ENCODE measurements around the gene XYLT1.
"Not testable (repeated sequence)": the region's sequence is repeated elsewhere in the genome, so short reads cannot be mapped to it uniquely, and the experiment has no call there.

Gene XYLT1

DNA sequence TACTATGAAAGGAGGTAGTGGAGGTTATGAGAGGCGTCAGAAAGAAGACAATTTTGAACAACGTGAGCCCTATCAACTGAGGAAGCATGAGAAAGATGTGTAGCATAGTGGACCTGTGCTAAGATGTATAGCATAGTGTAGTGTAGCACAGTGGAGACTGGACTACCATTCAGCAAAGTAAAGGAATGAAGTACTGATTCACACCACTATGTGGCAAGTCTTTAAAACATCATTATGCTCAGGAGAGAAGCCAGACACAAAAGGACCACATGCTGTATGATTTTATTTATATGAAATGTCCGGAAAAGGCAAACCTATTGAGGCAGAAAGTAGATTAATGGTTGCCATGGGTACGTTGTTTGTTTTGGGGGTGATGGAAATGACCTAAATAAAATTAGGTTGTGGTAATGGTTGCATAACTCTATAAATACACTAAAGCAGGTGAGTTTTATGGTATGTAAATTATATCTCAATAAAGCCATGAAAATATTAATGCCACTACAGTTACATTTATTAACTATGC, 20.4 kb upstream of the XYLT1 start:
- no peak for DNase-seq (ENCODE audit: low read depth in 1 of 2, low spot score in 1 of 2)

DNA sequence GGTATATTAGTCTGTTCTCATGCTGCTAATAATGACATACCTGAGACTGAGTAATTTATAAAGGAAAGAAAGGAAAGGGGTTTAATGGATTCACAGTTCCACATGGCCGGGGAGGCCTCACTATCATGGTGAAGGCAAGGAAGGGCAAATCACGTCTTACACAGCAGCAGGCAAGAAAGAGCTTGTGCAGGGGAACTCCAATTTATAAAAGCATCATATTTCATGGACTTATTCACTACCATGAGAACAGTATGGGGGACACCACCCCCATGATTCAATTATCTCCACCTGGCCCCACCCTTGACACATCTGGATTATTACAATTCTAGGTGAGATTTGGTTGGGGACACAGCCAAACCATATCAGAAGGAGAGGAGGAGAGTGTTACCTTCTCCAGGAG, 17.7 kb upstream of the XYLT1 start:
- no peak for DNase-seq (ENCODE audit: low read depth in 1 of 2, low spot score in 1 of 2)

DNA sequence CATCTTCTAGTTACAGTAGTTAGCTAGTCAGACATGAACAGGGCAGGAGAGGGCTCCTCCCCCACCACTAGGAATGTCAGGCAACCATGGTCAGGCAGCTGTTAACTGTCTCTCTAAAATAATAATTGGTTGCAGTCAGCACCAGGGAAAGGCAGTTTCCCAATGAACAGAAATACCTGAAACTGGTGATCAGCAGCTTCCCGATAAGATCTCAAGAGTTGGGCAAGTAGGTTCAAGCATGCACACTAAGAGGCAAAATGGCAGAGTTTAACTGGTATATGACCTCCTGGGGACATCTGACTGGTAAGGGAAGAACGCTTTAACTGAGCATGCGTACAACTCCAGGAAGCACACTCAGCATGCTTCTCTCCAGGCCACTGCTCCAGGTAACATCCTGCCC, 12.6 kb upstream of the XYLT1 start:
- no peak for DNase-seq (ENCODE audit: low read depth in 1 of 2, low spot score in 1 of 2)

DNA sequence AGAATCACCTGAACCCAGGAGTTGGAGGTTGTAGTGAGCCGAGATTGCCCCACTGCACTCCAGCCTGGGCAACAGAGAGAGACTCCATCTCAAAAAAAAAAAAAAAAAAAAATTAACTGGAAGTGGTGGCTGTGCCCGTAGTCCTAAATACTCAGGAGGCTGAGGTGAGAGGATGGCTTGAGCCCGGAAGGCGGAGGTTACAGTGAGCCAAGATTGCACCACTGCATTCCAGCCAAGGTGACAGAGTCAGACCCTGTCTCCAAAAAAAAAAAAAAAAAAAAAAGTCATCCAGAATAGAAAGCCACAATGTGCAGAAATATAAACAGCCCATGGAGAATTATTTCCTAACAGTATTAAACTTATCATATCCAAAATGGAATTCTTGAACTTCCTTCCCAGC, 11.6 kb upstream of the XYLT1 start:
- DNase-seq (ENCODE audit: low read depth in 1 of 2, low spot score in 1 of 2), result not testable (repeated sequence)

DNA sequence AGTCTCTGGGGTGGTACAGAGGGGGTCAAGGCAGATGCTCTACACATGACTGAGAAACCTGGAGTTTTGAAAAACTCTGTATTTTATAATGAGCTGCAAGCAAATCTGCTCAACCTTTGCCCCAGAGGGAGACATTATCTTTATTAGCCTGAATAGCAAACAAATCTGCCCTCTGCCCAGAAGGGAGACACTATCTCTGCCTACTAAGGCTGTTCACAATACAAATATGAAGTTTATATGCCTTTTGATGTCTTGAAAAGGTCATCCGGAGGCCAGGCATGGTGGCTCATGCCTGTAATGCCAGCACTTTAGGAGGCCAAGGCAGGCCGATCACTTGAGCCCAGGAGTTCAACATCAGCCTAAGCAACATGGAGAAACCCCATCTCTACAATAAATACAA, 11.0 kb upstream of the XYLT1 start:
- no peak for DNase-seq (ENCODE audit: low read depth in 1 of 2, low spot score in 1 of 2)

DNA sequence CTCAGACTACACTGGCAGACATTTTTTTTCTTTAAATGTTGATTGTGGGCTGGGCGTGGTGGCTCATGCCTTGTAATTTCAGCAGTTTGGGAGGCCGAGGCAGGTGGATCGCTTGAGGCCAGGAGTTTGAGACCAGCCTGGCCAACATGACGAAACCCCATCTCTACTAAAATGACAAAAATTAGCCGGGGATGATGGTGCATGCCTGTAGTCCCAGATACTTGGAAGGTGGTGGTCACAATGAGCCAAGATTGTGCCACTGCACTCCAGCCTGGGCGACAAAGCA, 6.4 kb upstream of the XYLT1 start:
- not testable (repeated sequence) for DNase-seq (ENCODE audit: low read depth in 1 of 2, low spot score in 1 of 2)

DNA sequence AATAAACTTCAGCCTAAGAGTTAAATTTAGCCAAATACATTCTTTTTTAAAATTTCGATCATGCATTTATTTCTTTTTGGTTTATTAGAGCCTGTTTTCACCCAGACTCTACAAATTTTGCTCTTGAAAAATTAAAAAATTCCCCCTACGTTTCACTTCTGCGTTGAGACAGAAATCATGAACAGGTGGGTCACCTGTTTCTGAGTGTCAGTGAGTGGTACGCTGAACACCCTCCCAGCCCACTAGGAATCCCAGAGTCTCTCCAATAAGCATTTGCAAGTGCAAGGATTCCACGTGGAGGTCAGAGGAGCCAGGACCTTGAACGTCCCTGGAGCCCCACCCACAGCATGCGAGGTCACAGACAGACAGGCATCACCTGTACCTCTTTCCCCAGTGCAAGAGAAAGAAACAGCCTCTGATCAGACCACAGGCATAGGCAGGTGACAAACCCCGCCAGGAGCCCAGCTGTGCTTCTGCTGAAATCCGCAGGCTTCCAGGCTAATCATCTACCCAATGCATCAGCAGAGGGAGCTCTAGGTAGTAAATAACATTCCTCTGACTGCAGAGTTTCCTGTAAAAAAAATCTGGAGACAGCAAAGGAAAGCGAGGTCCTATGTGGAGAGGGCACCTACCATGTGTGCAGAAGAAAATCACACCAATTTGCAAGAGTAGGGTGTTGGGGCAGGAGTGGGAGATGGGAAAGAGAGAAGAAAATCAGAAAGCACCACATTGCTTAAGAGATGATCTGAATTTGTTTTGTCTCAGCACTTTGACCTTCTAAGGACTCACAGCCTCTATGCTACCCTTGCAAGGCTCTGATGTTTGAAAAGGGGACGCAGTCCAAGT, 5.9 kb upstream of the XYLT1 start:
- DNase-seq (ENCODE audit: low read depth in 1 of 2, low spot score in 1 of 2), result no peak

DNA sequence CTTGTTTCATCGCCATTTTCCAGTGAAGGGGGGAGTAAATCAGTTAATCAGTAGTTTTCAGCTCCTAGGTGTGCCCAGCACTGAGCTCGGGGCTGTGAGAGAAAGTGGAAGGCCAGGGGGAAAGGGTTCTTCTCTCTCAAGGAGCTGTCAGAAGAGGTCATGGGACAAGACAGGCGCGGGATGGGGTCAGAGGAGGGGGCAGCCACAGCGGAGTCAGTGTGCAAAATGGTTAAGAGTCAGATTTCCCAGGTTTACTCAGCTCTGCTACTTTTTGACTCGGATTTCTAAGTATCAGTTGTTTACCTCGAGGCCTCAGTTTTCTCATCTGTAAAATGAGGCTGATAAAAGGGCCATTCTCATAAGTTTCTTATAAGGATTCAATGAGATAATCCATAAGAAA, 4.3 kb upstream of the XYLT1 start:
- no peak for DNase-seq (ENCODE audit: low read depth in 1 of 2, low spot score in 1 of 2)

DNA sequence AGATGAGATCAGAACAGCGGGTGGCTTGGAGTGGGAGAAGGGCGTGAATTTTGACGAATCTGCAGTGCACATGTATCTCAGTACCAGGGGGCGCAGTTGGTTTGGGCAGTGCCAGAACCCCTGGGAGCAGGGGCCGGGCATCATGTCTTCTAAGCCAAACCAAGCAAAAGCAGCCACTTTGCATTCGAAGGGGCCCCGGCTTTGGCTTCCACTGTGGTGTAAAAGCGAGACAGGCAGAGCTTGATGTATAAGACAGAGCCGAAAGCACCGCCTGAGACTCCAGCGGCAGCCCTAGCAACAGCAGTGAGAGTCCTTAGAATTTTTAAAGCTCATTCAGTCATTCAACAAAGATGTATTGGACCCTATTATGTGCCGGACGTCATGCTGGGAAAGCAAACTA, 3.8 kb upstream of the XYLT1 start:
- no peak for DNase-seq (ENCODE audit: low read depth in 1 of 2, low spot score in 1 of 2)

DNA sequence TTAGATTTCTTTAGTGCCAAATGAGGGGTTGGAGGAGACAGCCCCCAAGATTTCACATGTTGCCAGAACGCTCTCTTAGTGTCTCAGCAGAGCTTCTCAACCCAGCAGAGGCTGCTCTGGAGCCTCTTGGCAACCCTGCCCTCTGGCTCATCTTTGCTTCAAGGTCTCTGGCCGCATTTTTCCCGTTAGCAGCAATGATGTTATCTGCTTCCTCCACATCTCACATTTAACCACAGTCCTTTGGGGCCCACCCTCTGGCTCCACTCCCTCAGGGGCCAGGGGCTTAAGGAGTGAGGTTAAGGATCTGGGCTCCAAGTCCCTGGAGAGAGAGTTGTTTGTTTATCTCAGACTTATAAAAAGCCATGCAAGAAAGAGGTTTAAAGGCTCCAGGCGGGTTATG, 3.3 kb upstream of the XYLT1 start:
- DNase-seq (ENCODE audit: low read depth in 1 of 2, low spot score in 1 of 2), result no peak

DNA sequence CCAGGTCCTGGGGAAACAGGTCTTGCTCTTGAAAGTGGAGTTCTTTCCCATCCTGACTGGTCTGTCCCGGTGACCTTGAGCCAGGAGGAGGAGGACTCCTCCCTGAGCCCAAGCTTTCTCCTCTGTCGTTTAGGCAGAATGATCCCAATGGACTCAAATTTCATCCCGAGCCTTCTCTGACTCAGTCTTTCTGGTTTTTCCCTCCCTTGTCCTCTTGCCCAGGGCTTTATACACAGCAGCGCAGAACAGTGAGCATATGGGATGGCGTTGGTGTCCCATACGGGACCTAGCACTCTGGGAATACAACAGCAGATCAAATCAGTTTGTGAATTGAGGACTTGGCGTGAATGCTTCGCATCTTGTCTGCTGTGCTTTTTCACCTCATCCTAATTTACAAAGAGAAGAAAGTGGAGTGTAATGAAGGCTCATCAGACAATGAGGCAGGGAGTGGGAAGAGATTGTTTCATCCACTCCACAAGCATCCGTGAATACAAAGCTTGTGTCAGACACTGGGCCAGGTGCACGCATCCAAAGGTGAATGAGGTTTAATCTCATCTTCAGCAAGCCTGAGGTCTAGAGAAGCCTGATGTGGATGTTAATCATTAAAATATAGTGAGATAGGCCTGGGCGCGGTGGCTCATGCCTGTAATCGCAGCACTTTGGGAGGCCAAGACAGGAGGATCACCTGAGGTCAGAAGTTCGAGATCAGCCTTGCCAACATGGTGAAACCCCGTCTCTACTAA, 1.1 kb upstream of the XYLT1 start:
- DNase-seq (ENCODE audit: low read depth in 1 of 2, low spot score in 1 of 2), result no peak

DNA sequence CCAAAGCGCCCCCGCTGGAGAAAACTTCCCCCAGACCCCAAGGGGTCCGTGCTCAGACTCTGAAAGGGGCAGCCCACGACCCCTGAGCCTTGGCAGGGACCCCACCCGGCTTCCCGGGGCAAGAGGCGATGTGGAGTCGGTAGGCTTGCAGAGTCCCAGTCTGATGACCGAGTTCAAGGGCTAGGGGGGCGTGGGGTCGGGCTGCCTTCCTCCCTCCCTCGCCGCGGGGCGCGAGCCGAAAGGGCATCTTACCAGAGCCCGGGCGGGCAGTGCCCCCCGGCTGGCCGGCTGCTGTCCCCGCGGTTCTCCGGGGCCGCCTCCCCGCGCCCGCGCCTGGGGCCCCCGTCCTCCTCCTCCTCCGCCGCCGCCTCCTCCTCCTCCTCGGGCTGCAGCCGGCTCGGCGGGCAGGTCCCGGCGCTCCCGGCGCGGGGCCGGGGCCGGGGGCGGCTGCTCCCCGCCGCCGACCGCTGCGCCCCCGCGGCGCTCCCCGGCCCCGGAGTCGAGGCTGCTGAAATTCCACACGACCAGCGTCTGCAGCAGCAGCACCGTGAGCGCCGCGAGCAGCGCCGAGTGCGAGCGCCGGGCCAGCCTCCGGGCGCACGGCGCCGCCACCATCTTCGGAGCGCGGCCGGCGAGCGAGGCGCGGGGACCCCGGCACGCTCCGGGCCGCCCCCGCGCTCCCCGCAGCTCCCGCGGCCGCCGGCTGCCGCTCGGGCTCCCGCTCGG, 415 bp downstream of the XYLT1 start:
- DNase-seq (ENCODE audit: low read depth in 1 of 2, low spot score in 1 of 2), result no peak

DNA sequence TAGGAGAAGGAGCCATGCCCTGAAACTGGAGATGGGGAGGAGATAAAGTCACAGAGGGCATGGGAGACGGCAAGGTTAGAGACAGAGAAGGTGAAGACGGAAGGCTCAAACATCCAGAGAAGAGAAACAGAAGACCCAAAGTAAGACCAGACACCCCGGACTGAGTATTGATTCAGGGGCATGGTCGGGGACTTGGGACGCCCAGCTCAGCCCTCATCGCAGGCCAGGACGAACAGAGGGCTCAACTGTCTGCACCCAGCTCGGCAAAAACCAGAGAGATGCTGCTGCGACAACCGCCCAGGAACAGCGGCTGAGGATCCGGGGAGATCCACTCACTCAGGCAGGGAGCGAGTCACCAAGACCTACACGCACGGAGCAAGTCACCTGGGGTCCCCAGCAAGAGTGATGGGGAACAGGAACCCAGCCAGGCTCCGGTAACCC, 999 bp downstream of the XYLT1 start:
- no peak for DNase-seq (ENCODE audit: low read depth in 1 of 2, low spot score in 1 of 2)

DNA sequence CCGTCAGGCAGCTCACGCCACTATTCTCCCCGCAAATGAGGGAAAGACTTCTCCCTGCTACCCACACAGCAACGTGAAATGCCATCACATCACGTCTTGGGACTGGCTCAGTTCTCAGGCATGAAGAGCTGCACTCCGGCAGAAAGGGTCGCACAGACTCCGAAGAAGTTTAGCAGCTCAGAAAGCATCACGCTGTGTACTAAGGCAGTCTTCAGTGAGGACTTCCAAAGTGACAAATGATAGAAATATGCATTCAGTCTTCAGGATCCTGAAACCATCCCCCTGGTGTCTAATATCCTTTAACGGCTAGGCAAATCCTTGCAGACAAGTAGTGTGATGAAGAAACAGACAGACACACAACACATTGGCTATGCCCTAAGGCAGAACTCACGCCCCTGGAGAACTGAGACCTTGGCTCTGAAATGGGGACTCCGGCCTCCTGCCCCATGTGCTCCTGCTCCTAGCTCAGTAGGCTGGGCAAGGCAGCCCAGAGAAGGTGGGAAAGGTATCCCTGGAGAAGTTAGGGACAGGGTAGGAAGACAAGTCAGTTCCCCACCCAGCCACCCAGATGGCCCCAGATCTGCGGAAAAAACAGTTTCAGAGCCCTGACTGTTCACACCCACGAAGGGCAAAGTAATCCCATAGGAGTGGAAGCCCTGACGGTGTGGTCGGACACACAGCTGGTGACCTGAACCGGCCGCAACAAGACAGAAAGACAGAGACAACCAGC, 1.6 kb downstream of the XYLT1 start:
- no peak for DNase-seq (ENCODE audit: low read depth in 1 of 2, low spot score in 1 of 2)

DNA sequence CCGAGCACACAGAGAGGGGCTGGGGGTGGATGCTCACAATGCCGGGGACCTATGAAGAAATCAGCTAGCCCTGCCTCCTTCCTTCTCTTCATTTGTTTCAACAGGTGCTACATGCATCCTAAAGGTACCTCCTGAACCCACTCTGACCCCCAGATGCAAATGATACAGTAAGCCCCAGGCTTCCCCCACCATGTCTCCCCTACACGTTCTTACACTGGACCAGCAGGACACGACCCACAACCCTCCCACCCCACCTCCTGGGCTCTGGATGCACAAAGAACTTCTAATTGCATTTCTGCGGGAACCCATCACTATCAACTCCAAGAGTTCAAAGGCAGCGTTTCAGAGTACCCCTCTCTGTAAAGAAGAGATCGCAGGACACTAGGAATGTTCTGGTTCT, 2.1 kb downstream of the XYLT1 start:
- DNase-seq (ENCODE audit: low read depth in 1 of 2, low spot score in 1 of 2), result no peak

DNA sequence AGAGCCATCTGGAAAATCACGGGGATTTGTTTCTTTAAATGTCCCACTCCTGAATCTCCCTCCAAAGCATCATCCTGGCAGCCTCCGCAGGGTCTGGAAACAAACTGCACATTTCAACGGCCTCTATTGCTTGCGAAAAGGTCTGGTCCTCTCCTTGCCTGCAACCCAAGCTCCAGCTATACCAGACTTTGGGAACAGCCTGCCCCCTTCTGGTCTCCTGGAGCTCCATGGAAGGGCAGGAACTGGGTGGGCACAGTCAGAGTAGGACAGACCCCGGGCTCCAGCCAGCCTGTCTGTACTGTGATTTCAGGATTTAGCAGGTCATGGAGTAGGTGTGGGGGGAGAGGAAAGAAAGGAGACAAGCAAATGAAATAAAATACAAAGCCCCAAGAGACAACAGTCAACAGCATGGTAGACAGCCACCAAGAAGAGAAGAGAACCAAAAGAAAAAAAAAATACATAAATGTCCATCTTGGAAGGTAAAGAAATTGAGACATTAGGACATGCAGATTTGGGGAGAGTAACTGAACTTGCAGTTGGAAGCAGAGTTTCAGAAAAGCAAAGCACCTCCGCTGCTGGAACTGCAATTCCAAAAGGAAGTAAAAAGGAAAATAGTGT, 2.7 kb downstream of the XYLT1 start:
- no peak for DNase-seq (ENCODE audit: low read depth in 1 of 2, low spot score in 1 of 2)

DNA sequence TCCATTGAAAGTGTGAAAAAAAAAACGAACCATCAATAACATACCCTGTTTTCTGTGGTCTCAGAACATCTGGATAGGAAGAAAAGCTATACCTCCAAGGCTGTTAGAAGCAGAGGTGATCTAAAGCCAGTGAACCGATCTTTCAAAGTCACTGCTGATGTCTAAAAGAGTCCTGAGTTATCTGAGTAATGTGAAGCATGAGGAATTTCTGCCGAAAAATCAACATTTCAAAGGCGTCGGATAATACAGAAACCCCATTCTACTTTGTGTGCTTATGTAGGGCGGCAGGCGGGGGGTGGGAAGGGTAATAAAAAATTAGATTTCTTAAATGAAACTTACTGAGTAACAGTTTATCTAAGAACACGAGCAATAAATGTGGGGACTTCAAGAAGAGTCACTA, 3.9 kb downstream of the XYLT1 start:
- no peak for DNase-seq (ENCODE audit: low read depth in 1 of 2, low spot score in 1 of 2)

DNA sequence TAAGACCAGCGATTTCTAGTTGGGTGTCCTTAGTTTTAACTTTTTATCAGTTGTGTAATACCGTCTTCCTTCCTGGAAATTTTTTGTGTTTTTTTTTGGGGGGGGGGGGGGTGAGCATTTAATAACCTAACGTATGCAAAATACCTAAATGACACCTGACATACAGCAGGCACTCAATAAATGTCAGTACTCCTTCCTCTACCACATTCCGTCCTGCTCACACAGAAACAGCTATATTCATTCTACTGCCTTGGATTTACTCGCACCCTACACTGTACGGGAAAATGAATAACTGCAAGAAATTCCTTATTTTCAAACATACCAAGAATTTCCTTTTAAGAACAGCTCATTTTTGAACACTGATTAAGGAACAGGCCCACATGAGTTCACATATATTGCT, 5.3 kb downstream of the XYLT1 start:
- no peak for DNase-seq (ENCODE audit: low read depth in 1 of 2, low spot score in 1 of 2)

DNA sequence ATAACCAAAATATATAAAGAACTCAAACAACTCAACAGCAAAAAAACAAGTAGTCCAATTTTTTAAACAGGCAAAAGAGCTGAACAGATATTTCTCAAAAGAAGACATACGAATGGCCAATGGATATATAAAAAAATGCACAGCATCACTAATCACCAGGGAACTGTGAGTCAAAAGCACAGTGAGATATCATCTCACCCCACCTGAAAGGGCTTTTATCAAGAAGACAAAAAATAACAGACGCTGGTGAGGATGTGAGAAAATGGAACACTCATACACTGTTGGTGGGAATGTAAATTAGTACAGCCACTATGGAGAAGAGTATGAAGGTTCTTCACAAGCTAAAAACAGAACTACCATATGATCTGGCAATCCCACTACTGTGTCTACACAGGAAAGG, 7.4 kb downstream of the XYLT1 start:
- no peak for DNase-seq (ENCODE audit: low read depth in 1 of 2, low spot score in 1 of 2)

DNA sequence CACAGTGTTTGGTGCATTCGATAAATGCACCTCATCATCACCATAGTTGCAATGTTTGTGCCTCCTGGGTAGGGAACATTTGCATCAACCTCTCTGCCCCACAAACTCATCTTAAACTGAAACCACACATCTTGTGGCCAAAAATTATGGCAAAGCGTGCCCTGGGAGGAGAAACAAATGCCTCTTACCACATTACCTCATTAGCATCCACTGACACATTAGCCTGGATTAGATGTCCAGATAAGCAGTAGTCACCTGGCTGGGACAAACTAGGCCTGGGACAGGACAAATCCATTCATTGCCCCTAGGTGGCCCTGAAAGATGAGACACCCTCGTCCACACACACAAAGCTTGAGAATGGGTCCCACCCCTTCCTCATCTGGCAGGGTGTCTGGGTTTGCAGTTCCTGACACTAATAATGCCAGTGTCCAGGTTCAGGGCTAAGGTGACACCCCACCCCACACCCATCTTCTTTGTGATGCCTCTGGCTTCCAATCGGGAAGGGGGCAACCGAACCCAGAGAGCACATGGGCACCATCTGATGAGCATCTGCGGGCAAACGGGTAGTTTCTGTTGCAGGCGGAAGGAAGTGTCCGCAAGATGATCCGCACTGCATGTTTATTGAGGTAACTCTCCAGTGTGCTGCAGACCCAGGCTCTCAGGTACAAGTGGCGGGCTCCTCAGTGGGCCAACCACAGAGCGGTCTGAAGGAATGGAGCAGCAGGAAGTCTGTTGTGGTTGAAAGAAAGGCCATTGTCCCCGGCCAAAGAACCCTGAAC, 8.6 kb downstream of the XYLT1 start:
- no peak for DNase-seq (ENCODE audit: low read depth in 1 of 2, low spot score in 1 of 2)
